Endothelial cell of umbilical vein (primary cell): Measurements from ENCODE around the gene PLB1. TPM values are rescaled to one million over a fixed set of nuclear protein-coding genes. Genes with fewer than 3 reads are reported as not detected.

Experiments used
- BruUV-seq: library from RNA; stranded (reverse); fragments of 400-500 nt; replicated peaks from 2 replicates; lab custom pipeline; 2021; lab: Mats Ljungman, UMichigan
- CTCF ChIA-PET: fragments of 300-600, 350-600 bp; sonication (Branson Sonifier 250); formaldehyde crosslinking; loops from one replicate; lab custom pipeline; 2021; ENCODE audit warnings: antibody characterized with exemption, inconsistent platforms; lab: Charles Lee
- POLR2A ChIA-PET: fragments of 300-600, 350-600 bp; sonication (Branson Sonifier 250); formaldehyde crosslinking; loops from one replicate; lab custom pipeline; 2021; ENCODE audit warnings: antibody characterized with exemption, inconsistent platforms; lab: Charles Lee
- DNase-seq: peaks from one replicate; pipeline ENCODE4 v3.0.0-alpha.2; 2011; ENCODE audit warnings: low read depth, low spot score
- FAIRE-seq: peaks from 2 replicates; lab custom pipeline; 2011; peaks lifted over from hg19 to GRCh38; lab: Jason Lieb, UNC
- H2AFZ ChIP-seq: 2 replicates; pipeline ENCODE4 v1.6.0; 2012; ENCODE audit warnings: low read depth, low read length, control low read depth, inconsistent platforms
- H3K27ac ChIP-seq: 2 replicates; pipeline ENCODE4 v1.5.1; 2011; ENCODE audit warnings: low read depth, mild to moderate bottlenecking, control low read depth, low read length, moderate library complexity; ENCODE audit not compliant: insufficient read depth
- H3K27me3 ChIP-seq, 2 experiments: 2 replicates each; pipeline versions ENCODE4 v1.6.0 to v1.6.1; 2011; ENCODE audit warnings: low read length in 2 of 2, mixed read lengths in 1 of 2; ENCODE audit not compliant: control insufficient read depth in 2 of 2, insufficient read depth in 2 of 2
- H3K36me3 ChIP-seq, 2 experiments: 2 replicates in 1 of 2; 3 replicates in 1 of 2; pipeline ENCODE4 v1.5.1; 2011; ENCODE audit warnings: low read length in 2 of 2, mild to moderate bottlenecking in 1 of 2, moderate library complexity in 1 of 2; ENCODE audit not compliant: control insufficient read depth in 2 of 2, insufficient read depth in 2 of 2; ENCODE audit errors: extremely low read depth in 1 of 2
- H3K4me1 ChIP-seq: 3 replicates; pipeline ENCODE4 v1.5.1; 2011; ENCODE audit warnings: mild to moderate bottlenecking, low read length; ENCODE audit not compliant: control insufficient read depth, insufficient read depth; ENCODE audit errors: extremely low read depth
- H3K4me2 ChIP-seq: 2 replicates; pipeline ENCODE4 v1.6.1; 2011; ENCODE audit warnings: low read length, control low read depth, mixed read lengths; ENCODE audit not compliant: insufficient read depth
- H3K4me3 ChIP-seq, 3 experiments: fragments of 200-600 bp in 1 of 3; sonication (generic), shearing (Covaris generic) in 1 of 3; replicated peaks in 1 of 3; 2 replicates each; pipeline ENCODE4 v1.5.1; 2011 to 2016; ENCODE audit warnings: control low read depth in 3 of 3, low read length in 3 of 3, mild to moderate bottlenecking in 2 of 3, inconsistent platforms in 1 of 3, low read depth in 1 of 3, moderate library complexity in 1 of 3; ENCODE audit not compliant: insufficient read depth in 1 of 3
- H3K79me2 ChIP-seq: 2 replicates; pipeline ENCODE4 v1.6.0; 2012; ENCODE audit warnings: low read length, inconsistent platforms; ENCODE audit not compliant: control insufficient read depth, insufficient read depth
- H3K9ac ChIP-seq: replicated peaks from 2 replicates; pipeline ENCODE3; 2011; ENCODE audit warnings: low read length, control low read depth; ENCODE audit not compliant: insufficient read depth; ENCODE audit errors: extremely low read depth
- H3K9me1 ChIP-seq: replicated peaks from 3 replicates; pipeline ENCODE4 v1.6.0; 2011; ENCODE audit warnings: mild to moderate bottlenecking, low read length; ENCODE audit not compliant: control insufficient read depth, insufficient read depth; ENCODE audit errors: extremely low read depth
- H3K9me3 ChIP-seq: replicated peaks from 2 replicates; pipeline ENCODE4 v1.5.1; 2012; ENCODE audit warnings: low read length, inconsistent platforms; ENCODE audit not compliant: control insufficient read depth, insufficient read depth
- H4K20me1 ChIP-seq: replicated peaks from 2 replicates; pipeline ENCODE3; 2011; ENCODE audit warnings: mild to moderate bottlenecking, low read length; ENCODE audit not compliant: control insufficient read depth, insufficient read depth; ENCODE audit errors: extremely low read depth
- EZH2 ChIP-seq: IDR thresholded peaks from 2 replicates; pipeline ENCODE4 v1.6.1; 2012; ENCODE audit warnings: borderline replicate concordance, low read depth, mild to moderate bottlenecking, moderate library complexity, low read length, inconsistent platforms; ENCODE audit not compliant: severe bottlenecking
- FOS ChIP-seq: IDR thresholded peaks from 2 replicates; pipeline ENCODE4 v1.6.1; 2011; ENCODE audit warnings: mild to moderate bottlenecking, low read length, moderate library complexity, borderline replicate concordance; ENCODE audit not compliant: insufficient read depth
- GATA2 ChIP-seq: IDR thresholded peaks from 2 replicates; pipeline ENCODE4 v1.7.0; 2011; ENCODE audit warnings: low read depth, mild to moderate bottlenecking, moderate library complexity, mixed read lengths, low read length; ENCODE audit not compliant: insufficient read length, insufficient read depth
- JUN ChIP-seq: IDR thresholded peaks from 2 replicates; pipeline ENCODE4 v1.6.1; 2011; ENCODE audit warnings: borderline replicate concordance, low read depth; ENCODE audit not compliant: insufficient read length, insufficient read depth
- MYC ChIP-seq: IDR thresholded peaks from one replicate; pipeline ENCODE4 v1.6.1; 2011; ENCODE audit warnings: mild to moderate bottlenecking, low read depth, low read length
- POLR2A ChIP-seq: IDR thresholded peaks from 2 replicates; pipeline ENCODE4 v1.6.1; 2012; ENCODE audit warnings: low read depth, mild to moderate bottlenecking, control low read depth, low read length
- POLR2AphosphoS5 ChIP-seq: IDR thresholded peaks from 2 replicates; pipeline ENCODE4 v1.6.1; 2012; ENCODE audit warnings: low read depth, mild to moderate bottlenecking, control low read depth, low read length, moderate library complexity; ENCODE audit not compliant: insufficient read depth
- dilution Hi-C: fragments of 300-500 bp; cut with MboI; formaldehyde crosslinking; loops from one replicate; pipeline ENCODE4 v1.15.0; 2019; ENCODE audit warnings: low sequenced_read_pairs; ENCODE audit not compliant: extremely low pct_ligation_motif_present
- intact Hi-C: fragments of 100-400 bp; cut with micrococcal nuclease; formaldehyde crosslinking; loops from one replicate; pipeline ENCODE4 v1.10.0; 2022
- polyA plus RNA-seq, 4 experiments: library from polyadenylated mRNA; depleted of rRNA in 3 of 4; stranded (reverse) in 3 of 4; unstranded in 1 of 4; fragments of >200 nt; gene quantifications; 2 replicates each; pipeline versions ENCODE4 v1.2.1 to v1.2.3, GENCODE V29; 2011 to 2012; ENCODE audit warnings: missing spikeins in 1 of 4
- total RNA-seq: library from RNA; stranded (reverse); gene quantifications from 2 replicates; pipeline ENCODE4 v1.2.3, GENCODE V29; 2021
- TF ChIP-seq, protein P1 (sequence below): IDR thresholded peaks from 2 replicates; pipeline ENCODE4 v1.6.1; 2011; ENCODE audit not compliant: insufficient read depth, insufficient read length
- TF ChIP-seq, protein P2 (sequence below), 2 donors: IDR thresholded peaks; 1 replicate in 1 of 2; 2 replicates in 1 of 2; pipeline ENCODE4 v1.5.1; 2011; ENCODE audit warnings: low read length in 2 of 2, mild to moderate bottlenecking in 2 of 2, moderate library complexity in 2 of 2, control low read depth in 1 of 2, inconsistent platforms in 1 of 2, low read depth in 1 of 2; ENCODE audit not compliant: insufficient read depth in 1 of 2; ENCODE audit errors: extremely low read depth in 1 of 2

PLB1 gene
- total and polyA plus RNA-seq, 2 donors (not counting 3 experiments of a cell fraction or from before 2014, with no cell fraction given): 0.75 to 0.80 TPM

DNA sequence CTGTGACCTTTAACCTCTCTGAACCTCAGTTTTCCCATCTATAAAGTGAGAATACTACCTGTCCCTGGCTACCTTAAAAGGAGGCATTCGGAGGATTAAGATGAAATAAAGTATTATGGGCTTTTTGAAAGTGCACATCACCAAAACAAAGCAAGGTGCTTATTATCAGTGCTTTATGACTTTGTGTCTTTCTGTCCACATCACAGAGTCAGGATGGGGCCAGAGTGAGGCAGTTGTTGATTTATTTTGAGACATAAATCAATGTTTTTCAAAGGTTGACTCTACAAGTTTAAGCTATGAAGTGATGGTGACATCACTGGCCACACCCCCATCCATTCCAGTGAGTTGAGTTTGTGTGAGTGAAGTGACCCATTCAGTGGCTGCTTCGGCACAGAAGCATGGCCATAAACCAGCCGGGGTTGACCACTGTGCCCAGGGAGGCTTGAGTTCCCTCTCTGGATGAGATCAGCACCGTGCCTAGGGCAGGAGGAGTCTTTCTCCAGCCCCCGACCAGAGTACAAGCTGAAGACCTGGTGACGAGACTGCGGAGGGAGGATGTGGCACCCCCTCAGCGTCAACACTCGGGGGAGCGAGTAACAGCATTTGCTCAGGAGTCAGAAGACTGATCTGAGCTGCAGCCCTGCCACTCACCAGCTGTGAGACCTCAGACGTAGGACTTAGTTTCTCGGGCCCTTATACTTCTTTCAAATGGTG, 166.8 kb downstream of the PLB1 start:
- Histone ChIP-seq H3K9ac (no peak overlapping the region), H3K79me2 (no peaks in the 10 kb centered on the region), H3K36me3 (no peaks in the 10 kb centered on the region), H3K9me1 (no peaks in the 10 kb centered on the region), H3K9me3 (no peaks in the 10 kb centered on the region), H3K4me1 (peaks cover 42% of the 10 kb centered on the region), H4K20me1 (no peaks in the 10 kb centered on the region), H3K4me3 (no peak overlapping the region), H3K27me3 (no peaks in the 10 kb centered on the region), H3K4me2 (no peak overlapping the region), H3K27ac (peak overlapping the region; percentile 21), H2AFZ (peak overlapping the region; percentile 18)
- BruUV-seq: no TSS peak
- peak; percentile 35 for DNase-seq
- dilution Hi-C loops (no loop called here), intact Hi-C loops (loop anchor here (1.0 to 5.0 kb wide), 3 partner anchors 54 to 91 kb away; no protein-coding TSS in a partner anchor)
- FAIRE-seq: peak; percentile 18
- ChIA-PET POLR2A (no interaction called here), CTCF (interaction anchor here (1.1 to 6.5 kb wide), 10 partner anchors 9 to 96 kb away, joined by 3 to 75 read pairs (median 12); partner anchors contain the start of gene PPP1CB)
- TF ChIP-seq POLR2AphosphoS5 (no peak), GATA2 (no peak), EZH2 (no peak), POLR2A (no peak), MYC (no peak), FOS (no peak), JUN (no peak)
- TF ChIP-seq, protein P1, sequence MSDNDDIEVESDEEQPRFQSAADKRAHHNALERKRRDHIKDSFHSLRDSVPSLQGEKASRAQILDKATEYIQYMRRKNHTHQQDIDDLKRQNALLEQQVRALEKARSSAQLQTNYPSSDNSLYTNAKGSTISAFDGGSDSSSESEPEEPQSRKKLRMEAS: no peak
- TF ChIP-seq, protein P2, sequence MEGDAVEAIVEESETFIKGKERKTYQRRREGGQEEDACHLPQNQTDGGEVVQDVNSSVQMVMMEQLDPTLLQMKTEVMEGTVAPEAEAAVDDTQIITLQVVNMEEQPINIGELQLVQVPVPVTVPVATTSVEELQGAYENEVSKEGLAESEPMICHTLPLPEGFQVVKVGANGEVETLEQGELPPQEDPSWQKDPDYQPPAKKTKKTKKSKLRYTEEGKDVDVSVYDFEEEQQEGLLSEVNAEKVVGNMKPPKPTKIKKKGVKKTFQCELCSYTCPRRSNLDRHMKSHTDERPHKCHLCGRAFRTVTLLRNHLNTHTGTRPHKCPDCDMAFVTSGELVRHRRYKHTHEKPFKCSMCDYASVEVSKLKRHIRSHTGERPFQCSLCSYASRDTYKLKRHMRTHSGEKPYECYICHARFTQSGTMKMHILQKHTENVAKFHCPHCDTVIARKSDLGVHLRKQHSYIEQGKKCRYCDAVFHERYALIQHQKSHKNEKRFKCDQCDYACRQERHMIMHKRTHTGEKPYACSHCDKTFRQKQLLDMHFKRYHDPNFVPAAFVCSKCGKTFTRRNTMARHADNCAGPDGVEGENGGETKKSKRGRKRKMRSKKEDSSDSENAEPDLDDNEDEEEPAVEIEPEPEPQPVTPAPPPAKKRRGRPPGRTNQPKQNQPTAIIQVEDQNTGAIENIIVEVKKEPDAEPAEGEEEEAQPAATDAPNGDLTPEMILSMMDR (IDR thresholded peaks at IDR 0.05; ENCODE audit: extremely low read depth in 1 of 2, insufficient read depth in 1 of 2, low read depth in 1 of 2, low read length in 2 of 2): no peak
